ENCODE measurements around the gene CHRND. TPM values are rescaled to one million over a fixed set of nuclear protein-coding genes. Genes with fewer than 3 reads are reported as not detected.
A peak's percentile ranks its signal among the peaks of the same experiment; 100 is the strongest.

Gene CHRND
- total RNA-seq, 1 donor from 2014 or later, result 339 TPM

DNA sequence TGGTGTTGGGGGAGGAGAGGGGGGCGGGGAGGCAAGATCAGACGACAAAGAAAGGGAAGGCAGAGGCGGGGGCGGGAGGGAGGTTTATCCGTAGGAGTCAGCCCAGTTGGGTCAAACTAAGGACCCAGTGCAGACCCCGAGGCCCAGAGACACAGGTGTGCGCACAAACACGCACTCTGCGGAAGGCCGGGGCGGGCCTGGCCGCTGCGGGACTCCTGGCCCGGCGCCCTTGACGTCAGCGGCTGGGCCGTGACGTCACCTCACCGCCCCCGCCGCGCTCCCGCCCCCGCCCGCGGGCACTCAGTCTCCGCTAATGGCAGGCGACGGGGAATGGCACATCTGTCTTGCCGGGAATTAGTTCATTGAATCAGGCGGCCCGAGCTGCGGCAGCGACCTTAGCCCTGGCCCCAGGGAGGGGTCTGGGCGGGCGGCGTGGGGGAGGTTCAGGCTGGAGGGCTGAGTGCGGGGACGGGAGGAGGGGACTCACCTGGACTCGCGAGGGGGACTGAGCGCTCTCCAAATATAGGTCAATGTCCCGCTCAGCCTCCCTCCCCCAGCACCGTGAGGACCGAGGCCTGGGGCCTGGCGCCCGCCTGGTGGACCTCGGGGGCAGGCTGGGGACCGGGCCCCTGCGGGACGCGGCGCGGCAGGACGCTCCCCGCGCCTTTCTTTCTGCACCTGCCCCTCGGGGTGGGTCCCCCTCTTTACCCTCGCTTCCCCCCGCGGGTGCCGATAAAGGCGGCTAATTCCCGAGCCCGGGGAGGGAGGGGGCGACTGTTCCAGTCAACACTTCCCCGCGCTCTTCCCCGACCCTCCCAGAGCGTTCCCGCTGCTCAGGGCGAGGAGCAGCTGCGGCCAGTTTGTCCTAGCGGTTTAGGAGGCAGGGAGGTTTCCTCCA is 22.8 kb upstream of the CHRND start:
- DNase-seq (ENCODE audit: low read depth), result no peak

DNA sequence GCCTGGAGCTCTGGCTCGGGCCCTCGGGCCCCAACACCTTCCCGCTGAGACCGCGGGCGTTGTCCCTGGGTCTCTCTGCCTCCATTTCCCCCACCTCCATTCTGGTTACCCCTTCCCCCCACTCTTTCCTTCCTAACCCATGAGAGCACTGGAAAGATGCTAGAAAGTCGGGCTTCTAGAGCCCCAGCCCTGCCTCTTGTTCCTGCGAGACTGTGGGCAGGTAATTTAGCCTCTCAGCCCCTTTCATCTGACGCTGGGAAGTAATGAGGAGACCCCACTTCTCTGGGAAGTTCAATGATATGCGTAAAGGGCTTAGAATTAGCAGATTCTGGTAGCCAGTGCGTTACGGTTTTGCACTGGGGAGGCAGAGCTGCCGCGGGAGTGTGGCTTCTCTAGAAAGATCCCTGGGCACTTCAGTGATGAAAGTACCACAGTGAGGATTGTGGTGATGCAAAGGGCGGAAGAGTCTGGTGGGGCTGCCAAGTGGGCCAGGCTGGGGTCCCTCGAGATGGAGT is 22.1 kb upstream of the CHRND start:
- DNase-seq (ENCODE audit: low read depth), result no peak

DNA sequence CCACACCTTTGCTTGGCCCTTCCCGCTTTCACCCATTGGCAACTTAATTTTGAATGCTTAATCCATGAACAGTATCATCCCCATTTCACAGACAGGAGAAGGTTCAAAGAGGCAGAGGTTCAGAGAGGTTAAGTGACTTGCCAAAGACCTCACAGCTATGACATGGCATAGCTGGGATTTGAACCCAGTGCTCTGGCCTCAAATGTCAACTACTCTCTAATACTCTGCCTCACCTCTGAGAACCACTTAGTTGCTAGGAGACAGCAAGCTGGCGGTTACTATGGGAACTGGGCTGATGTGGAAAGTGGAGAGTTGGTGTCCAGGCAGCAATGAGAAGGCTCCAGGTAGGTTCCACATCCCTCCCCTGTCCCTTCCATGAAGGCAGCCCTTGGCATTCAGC is 21.5 kb upstream of the CHRND start:
- DNase-seq (ENCODE audit: low read depth), result no peak

GRCh38 chr2:232505856-232506255 is 20.1 kb upstream of the CHRND start:
- no peak for DNase-seq (ENCODE audit: low read depth)

DNA sequence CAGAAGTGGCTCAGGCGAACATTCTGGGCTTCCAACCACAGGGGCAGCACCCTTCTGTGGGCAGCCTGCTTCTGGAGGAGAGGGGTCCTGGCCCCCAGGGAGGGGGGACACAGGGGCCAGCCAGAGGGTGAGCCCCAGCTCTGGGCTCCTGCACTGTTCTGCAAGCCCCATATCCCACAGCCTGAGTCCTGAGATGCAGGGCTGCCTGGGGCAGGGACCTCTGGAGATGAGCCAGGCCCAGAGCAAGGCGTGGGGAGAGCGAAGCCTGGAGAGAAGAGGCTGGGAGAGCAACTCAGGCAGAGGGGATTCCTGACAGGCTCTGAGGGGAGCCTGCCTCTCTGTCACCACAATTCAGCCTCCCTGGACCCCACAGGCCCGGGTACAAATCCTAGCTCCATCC is 19.3 kb upstream of the CHRND start:
- DNase-seq (ENCODE audit: low read depth), result no peak

DNA sequence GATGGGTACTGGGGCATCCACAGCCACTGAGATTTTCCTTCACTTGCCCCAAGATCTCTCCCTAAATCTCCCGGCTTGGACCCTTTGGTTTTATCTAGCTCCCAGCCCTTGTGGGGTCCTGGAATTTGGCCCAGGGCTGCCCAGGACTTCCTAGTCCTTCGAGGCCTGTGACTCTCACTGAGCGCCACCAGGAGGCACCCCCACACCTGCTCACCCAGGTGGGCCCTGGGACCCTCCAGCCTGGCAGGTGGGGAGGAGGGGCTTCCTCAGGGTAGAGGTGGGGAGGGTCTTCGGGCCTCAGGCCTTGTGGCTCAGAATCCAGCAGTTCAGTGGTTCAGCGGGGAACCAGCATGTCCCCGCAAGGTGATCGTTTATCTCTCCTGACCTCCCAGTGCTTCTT is 17.7 kb upstream of the CHRND start:
- no peak for DNase-seq (ENCODE audit: low read depth)

GRCh38 chr2:232511336-232511890 is 14.5 kb upstream of the CHRND start:
- DNase-seq (ENCODE audit: low read depth), result no peak

GRCh38 chr2:232512602-232513001 is 13.4 kb upstream of the CHRND start:
- no peak for DNase-seq (ENCODE audit: low read depth)

- DNase-seq (ENCODE audit: low read depth), result no peak
Observed at GRCh38 chr2:232513353-232513752, 12.6 kb upstream of the CHRND start.

GRCh38 chr2:232515639-232516038 is 10.3 kb upstream of the CHRND start:
- no peak for DNase-seq (ENCODE audit: low read depth)

DNA sequence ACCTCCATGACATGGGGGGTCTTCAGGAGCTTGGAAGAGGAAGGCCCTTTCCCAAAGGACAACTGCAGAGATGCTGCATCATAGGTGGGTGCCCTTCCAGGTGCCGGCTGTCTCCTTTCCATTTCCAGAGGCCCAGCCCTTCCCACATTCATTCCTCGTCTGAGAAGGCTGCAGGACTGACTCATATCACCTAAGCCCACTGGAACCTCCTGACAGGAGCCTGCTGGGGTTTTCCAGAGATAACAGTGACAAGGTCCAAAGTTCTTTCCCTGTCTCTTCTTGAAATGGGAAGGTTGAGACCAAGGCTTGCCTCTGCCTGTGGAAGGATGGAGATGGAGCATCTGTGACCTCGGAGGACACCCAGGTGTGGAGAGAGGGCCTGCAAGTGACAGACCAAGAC is 9.4 kb upstream of the CHRND start:
- no peak for DNase-seq (ENCODE audit: low read depth)

DNA sequence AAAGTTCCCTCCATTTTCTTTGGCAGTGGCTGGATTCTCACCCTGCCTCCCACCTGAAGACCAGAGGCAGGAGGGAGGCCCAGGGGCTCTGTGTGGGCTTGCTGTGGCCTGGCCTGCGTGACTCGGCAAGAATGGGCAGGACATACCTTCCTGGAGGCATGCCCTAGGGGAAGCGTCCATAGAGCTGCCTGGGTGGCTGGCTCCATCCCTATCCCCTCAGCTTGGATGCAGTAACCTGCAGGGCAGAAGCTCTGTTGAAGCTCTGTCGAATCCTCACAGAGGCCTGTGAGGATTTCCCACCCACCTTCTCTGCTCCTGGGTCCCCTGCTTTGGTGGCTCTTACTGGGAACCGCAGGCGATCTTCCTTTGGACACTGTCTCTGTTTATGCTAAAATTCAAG is 7.1 kb upstream of the CHRND start:
- DNase-seq (ENCODE audit: low read depth), result no peak

DNA sequence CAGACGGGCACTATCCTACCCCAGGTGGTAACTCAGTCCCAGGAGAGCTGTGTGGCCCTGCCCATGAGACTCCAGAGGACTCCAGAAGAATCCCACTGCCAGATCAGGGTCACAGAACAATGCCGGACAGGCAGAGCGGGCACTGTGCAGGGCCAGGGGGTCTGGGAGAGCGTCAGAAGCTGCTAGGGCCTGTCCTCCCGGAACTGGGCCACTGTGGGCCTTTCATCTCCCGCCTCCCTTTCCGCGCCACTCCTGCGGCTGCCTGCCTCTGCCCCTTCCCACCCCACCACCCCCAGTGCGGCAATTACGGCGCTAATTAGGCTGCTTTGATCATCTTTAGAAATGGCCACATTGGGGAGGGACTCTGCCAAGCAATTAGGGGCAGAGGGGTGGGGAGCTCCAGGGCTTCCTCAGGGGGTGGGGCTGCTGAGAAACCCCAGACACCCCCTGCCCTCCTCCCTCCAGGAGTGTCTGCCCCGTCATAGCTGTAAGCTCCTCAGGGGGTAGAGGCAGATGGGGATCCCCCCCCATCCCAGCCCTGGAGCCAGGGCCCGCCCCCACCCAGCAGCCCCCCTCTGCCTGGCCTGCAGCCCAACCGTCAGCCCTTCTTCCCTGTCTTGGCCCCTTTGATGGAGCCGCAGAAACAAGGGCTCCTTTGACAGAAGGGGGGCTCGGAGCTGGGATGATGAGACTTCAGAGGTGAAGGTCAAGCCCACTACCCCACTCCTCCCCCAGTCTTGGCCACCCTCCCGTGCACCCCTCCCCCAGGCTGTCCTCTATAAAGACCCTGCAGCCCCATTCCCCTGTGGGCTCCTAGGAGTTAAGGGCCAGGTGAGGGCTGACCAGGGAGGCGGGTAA is 6.2 kb upstream of the CHRND start, which contains the start of gene PRSS56:
PRSS56 (plus strand) TSS at position 808 of the 858 bp plus-strand sequence. CDS start 211 bp downstream, outside the sequence.
- no peak for DNase-seq (ENCODE audit: low read depth)

DNA sequence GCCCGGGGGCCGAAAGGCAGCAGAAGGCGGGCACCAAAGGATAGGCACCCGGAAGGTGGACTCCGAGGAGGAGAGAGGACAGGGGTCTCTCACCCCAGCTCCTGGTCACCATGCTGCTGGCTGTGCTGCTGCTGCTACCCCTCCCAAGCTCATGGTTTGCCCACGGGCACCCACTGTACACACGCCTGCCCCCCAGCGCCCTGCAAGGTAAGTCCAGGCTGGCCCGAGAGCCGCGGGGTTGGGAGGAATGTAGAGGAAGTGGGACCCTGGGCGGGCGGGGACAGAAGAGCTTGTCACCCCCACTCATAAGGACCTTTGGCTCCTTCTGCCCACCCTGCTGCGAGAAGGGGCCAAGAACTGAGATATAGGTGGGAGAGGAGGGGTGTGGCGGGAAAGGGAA is 5.5 kb upstream of the CHRND start:
- DNase-seq (ENCODE audit: low read depth), result no peak

GRCh38 chr2:232521098-232521497 is 4.9 kb upstream of the CHRND start:
- DNase-seq (ENCODE audit: low read depth), result no peak

DNA sequence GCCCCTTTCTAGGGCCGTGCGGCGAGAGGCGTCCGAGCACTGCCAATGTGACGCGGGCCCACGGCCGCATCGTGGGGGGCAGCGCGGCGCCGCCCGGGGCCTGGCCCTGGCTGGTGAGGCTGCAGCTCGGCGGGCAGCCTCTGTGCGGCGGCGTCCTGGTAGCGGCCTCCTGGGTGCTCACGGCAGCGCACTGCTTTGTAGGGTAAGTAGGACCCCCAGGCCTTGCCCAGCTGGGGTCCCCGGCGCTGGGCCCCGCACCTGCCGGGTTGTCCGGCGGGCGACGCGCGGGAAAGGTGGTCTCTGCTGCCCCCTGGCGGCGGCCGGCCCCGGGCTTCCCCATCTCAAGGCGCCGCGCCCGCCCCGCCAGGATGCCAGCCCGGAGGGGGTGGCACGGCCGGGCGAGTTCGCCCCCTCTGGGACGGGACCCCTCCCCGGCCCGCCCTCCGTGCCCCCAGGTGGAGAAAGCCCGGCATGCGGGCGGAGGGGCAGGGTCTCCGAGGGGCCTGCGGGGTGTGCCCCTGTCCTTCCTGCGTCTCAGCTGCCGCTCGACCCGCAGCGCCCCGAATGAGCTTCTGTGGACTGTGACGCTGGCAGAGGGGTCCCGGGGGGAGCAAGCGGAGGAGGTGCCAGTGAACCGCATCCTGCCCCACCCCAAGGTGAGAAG is 3.9 kb upstream of the CHRND start:
- peak; percentile 49 for DNase-seq (ENCODE audit: low read depth)

DNA sequence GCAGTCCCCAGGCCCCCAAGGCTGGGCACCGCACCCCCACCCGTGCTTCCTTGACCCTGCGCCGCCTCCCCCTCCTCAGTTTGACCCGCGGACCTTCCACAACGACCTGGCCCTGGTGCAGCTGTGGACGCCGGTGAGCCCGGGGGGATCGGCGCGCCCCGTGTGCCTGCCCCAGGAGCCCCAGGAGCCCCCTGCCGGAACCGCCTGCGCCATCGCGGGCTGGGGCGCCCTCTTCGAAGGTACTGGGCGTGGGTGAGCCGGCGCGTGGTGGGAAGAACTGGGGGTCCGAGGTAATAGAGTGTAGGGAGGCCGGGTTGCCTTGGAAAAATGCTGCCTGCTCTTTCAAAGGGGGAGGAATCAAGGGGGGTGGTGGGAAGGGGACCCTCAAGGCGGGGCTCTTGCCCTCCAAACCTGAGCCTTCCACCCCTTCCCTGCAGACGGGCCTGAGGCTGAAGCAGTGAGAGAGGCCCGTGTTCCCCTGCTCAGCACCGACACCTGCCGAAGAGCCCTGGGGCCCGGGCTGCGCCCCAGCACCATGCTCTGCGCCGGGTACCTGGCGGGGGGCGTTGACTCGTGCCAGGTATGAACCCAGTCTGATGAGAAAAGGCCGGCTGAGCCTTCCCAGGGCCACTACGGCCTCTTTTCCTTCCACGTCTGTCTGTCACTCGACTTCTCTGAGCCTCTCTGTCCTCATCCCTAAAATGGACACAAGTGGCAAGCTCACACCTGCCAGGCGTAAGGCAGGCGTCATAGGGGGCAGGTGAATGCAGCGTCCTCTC is 3.1 kb upstream of the CHRND start:
- no peak for DNase-seq (ENCODE audit: low read depth)

GRCh38 chr2:232523402-232523681 is 2.6 kb upstream of the CHRND start:
- no peak for DNase-seq (ENCODE audit: low read depth)

DNA sequence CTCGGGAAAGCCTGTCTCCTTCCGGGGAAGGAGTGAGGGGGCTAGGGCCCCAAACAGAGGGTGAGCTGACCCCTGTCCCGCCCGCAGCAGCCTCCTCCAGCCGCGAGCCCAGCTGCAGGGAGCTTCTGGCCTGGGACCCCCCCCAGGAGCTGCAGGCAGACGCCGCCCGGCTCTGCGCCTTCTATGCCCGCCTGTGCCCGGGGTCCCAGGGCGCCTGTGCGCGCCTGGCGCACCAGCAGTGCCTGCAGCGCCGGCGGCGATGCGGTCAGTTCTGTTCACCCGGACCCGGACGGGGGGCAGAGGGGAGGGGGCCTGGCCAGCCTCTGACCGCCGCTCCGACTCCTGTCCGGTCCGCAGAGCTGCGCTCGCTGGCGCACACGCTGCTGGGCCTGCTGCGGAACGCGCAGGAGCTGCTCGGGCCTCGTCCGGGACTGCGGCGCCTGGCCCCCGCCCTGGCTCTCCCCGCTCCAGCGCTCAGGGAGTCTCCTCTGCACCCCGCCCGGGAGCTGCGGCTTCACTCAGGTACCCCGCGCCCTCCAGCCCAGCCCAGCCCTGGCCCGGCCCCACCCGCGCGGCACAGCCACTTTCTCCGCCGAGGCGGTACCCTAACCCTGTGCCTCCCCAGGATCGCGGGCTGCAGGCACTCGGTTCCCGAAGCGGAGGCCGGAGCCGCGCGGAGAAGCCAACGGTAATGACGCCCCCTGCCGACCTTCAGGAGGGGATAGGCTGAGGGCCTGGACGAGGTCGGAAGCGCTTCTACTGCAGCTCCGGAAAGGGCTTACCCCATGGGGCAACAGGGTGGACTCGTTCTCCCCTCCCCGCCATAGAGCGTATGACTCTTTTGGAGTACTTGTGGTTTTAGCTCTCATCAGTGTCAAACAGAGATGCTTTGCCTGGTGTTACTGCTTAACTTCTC is 2.0 kb upstream of the CHRND start:
- peak; percentile 71 for DNase-seq (ENCODE audit: low read depth)
